ENCODE measurements around the gene RAB44.

Gene RAB44, protein sequence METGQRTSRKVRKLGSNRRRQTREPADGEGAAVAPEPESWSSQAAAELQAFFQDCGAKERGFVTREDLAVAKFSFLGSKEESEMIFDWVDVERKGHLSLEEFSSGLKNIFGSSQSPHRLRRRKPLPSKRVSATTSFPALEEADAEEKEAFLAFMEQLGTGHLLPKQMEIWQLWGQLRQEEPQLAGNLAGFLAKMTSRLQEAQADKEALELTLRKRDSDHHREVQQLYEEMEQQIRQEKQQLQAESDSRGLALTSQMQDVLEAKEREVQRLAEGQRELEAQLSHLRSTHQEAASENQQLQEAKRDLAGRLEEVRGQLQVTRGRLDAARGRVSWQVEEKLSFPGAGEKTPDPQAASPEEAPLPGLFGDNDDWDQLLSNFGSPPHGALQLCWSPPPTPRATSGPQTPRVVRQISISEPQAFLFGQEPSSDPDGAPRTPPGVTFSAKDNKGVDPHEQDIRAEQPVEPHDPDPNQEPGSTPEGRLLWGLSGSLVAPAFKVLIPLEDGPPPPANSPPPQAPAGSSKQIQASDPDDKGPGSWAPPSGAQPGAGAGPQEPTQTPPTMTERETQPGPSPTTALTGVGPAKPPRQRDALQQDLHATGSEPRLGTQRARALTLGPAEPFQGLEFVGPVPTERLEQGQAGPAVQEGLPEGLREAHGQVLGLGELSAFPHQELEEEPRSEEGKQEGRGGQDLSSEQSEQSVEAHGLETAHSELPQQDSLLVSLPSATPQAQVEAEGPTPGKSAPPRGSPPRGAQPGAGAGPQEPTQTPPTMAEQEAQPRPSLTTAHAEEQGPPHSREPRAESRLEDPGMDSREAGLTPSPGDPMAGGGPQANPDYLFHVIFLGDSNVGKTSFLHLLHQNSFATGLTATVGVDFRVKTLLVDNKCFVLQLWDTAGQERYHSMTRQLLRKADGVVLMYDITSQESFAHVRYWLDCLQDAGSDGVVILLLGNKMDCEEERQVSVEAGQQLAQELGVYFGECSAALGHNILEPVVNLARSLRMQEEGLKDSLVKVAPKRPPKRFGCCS

DNA sequence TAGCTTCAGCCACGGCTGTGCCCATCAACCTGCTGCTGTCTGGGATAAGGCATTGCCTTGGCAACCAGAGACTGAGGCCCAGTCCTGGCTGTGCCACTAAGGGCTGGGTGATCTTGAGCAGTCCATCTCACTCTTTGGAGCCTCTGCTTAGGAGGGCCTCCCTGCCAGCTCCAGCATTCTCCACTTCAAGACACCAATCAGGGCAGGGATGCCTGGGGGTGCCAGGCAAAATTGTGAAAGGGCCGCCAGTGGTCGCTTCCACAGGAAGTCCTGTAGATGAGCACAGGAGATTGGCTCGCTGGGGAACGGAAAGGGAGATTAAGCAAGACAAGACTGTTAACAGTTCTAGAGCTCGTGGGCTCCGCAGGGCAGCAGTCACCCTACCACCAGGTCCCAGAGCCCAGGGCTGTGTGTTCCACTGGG is at the start of gene RAB44:
Gene RAB44, plus strand, starts transcription at position 346 of the 423 bp plus-strand sequence. CDS start 6,410 bp downstream, outside the sequence.
- no peaks in the 10 kb centered on the region for H3K79me2 ChIP-seq
- no peak for TF ChIP-seq CTCF (IDR thresholded peaks at IDR 0.05)
- H3K4me3 ChIP-seq (ENCODE audit: low read depth, low read length): no peak within 1 kb of the TSS
- H2AFZ ChIP-seq: no peak within 1 kb of the TSS
- no peak within 1 kb of the TSS for H3K27ac ChIP-seq
- no peaks in the 10 kb centered on the region for H3K36me3 ChIP-seq (ENCODE audit: control insufficient read depth, insufficient read depth, low read length)
- H3K27me3 ChIP-seq (ENCODE audit: control insufficient read depth, insufficient read depth, low read length): no peaks in the 10 kb centered on the region
- H3K4me1 ChIP-seq: no peaks in the 10 kb centered on the region
- no peaks in the 10 kb centered on the region for H3K9me3 ChIP-seq (ENCODE audit: control insufficient read depth, low read length)
- H3K9ac ChIP-seq: no peak within 1 kb of the TSS
- H3K4me2 ChIP-seq (ENCODE audit: low read length): no peak within 1 kb of the TSS

DNA sequence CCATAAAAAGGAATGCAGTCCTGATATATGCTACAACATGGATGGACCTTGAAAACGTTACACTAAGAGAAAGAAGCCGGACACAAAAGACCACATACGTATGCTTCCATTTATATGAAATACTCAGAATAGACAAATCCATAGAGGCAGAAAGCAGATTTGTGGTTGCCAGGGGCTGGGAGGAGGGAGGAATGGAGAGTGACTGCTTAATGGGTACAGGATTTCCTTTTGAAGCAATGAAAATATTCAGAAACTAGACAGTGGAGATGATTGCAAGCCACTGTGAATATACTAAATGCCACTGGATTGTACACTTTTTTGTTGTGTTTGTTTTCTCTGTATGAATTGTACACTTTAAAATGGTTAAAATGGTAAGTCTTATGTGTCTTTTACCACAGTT is 48.5 kb upstream of the RAB44 start:
- H3K4me2 ChIP-seq (ENCODE audit: low read length): no peak overlapping the region
- no peak for TF ChIP-seq CTCF (IDR thresholded peaks at IDR 0.05)
- no peaks in the 10 kb centered on the region for H3K27me3 ChIP-seq (ENCODE audit: control insufficient read depth, insufficient read depth, low read length)

DNA sequence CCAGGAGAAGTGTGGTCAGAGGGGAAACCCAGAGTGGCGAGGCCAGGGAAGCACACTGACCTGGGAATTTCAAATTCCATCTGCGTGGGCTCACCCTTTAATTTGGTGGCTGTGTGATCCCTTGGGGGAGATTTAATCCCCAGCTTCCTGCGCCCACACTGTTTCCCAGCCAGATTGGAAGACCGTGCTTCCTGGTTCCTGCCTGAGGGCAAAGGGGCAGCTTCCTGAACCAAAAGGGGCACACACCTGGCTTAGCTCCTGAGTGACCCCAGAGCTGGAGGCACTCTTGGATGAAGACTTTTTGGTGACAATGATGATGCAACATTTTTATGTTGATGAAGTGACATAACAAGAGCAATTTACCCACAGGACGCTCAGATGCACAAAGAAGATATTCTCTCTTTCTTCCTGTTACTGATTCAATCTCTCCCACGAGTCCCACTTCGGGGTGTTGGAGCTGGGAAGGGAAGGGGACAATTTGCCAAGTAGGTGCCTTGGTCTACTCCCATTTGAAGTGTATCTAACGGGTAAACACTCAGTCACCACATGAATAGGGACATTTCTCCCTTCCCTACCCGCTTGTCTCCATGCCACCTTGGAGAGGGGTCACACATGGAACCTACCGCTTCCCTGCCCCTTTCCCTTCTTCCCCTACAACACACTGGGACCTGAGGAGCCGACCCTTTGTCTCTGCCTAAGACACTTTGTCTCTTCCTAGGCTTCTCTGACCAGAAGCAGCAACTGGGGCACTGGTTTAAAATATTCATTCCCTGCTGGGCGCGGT is 47.7 kb upstream of the RAB44 start:
- Histone ChIP-seq H3K79me2 (no peaks in the 10 kb centered on the region), H3K27me3 (ENCODE audit: control insufficient read depth, insufficient read depth, low read length) (no peaks in the 10 kb centered on the region), H3K9me3 (ENCODE audit: control insufficient read depth, low read length) (no peaks in the 10 kb centered on the region), H3K4me2 (ENCODE audit: low read length) (no peak overlapping the region), H3K36me3 (ENCODE audit: control insufficient read depth, insufficient read depth, low read length) (no peaks in the 10 kb centered on the region), H3K9ac (no peak overlapping the region), H2AFZ (no peak overlapping the region), H3K4me1 (no peaks in the 10 kb centered on the region), H3K4me3 (ENCODE audit: low read depth, low read length) (no peak overlapping the region), H3K27ac (no peak overlapping the region)
- no peak for TF ChIP-seq CTCF (IDR thresholded peaks at IDR 0.05)

More for the DNA sequence above, 48.5 kb upstream of the RAB44 start:
- no peak overlapping the region for H2AFZ ChIP-seq
- H3K9ac ChIP-seq: no peak overlapping the region
- no peaks in the 10 kb centered on the region for H3K79me2 ChIP-seq
- no peaks in the 10 kb centered on the region for H3K4me1 ChIP-seq
- no peaks in the 10 kb centered on the region for H3K36me3 ChIP-seq (ENCODE audit: control insufficient read depth, insufficient read depth, low read length)
- no peaks in the 10 kb centered on the region for H3K9me3 ChIP-seq (ENCODE audit: control insufficient read depth, low read length)
- H3K27ac ChIP-seq: no peak overlapping the region
- no peak overlapping the region for H3K4me3 ChIP-seq (ENCODE audit: low read depth, low read length)

DNA sequence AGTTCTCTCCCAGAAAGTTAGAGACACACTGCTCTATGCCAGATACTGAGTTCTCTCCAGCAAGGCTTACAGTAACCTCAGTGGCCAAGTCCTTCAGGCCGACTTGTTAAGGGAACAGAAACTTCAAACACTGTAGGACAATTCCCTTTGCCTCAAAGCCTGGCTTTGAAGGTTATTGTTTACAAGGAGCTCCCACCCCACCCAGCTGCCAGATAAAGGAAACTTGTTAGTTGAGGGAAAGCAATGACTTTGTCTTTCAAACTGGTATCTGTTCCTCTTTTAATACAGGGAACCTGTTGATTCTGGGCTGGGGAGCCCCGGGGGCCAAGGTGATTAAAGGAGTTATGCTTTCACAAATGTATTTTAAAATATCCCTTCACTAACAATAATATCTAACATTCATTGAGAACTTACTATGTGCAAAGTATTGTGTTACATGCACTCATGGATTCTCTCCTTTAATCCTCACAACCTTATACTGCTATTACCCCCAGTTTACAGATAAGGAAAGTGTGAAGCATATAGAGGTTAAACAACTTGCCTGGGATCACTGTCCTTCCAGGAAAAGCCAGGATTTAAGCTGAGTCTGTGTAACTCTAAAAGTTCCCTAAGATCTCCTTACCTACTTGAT is 46.7 kb upstream of the RAB44 start:
- Histone ChIP-seq H3K27ac (no peak overlapping the region), H3K4me2 (ENCODE audit: low read length) (no peak overlapping the region), H3K36me3 (ENCODE audit: control insufficient read depth, insufficient read depth, low read length) (no peaks in the 10 kb centered on the region), H3K4me1 (no peaks in the 10 kb centered on the region), H3K9ac (no peak overlapping the region), H2AFZ (no peak overlapping the region), H3K9me3 (ENCODE audit: control insufficient read depth, low read length) (no peaks in the 10 kb centered on the region), H3K4me3 (ENCODE audit: low read depth, low read length) (no peak overlapping the region), H3K79me2 (no peaks in the 10 kb centered on the region), H3K27me3 (ENCODE audit: control insufficient read depth, insufficient read depth, low read length) (no peaks in the 10 kb centered on the region)
- no peak for TF ChIP-seq CTCF (IDR thresholded peaks at IDR 0.05)

Measured in parathyroid adenoma (tissue), 2 donors.